Stimulated activated CD4-positive, alpha-beta T cell treated with anti-CD3 and anti-CD28 coated beads, Interleukin-1b, Interleukin-23, amount 100 ng/mL, for 1 hour (primary cell): ENCODE results near the gene CAPN2.
A peak's percentile ranks its signal among the peaks of the same experiment; 100 is the strongest.

Experiments
- DNase-seq, 2 donors: peaks; one replicate each; pipeline ENCODE4 v3.0.0-alpha.2; 2020; ENCODE audit warnings: low read depth in 2 of 2

The CAPN2 gene

GRCh38 chr1:223712194-223712849 lies at the start of gene CAPN2:
Gene CAPN2 (plus strand): TSS chr1:223712539. CDS start chr1:223712641, 102 bp downstream.
- DNase-seq: peak in 1 of 2 donors; percentile 24

- no peak for DNase-seq
Observed at GRCh38 chr1:223662943-223663342, 49.4 kb upstream of the CAPN2 start.

- DNase-seq: no peak
Observed at GRCh38 chr1:223664106-223664505, 48.2 kb upstream of the CAPN2 start.

- no peak for DNase-seq
Observed at GRCh38 chr1:223665592-223666312, 46.6 kb upstream of the CAPN2 start, which contains the start of gene CAPN8. Gene CAPN8 (minus strand): TSS chr1:223665701. CDS start chr1:223665646, 55 bp downstream.

GRCh38 chr1:223667484-223668182 lies 44.7 kb upstream of the CAPN2 start:
- DNase-seq: no peak

GRCh38 chr1:223669003-223669795 lies 43.1 kb upstream of the CAPN2 start:
- DNase-seq: no peak

- DNase-seq: no peak
Observed at GRCh38 chr1:223670458-223671159, 41.7 kb upstream of the CAPN2 start.

- no peak for DNase-seq
Observed at GRCh38 chr1:223674119-223674890, 38.0 kb upstream of the CAPN2 start.

GRCh38 chr1:223678841-223679240 lies 33.5 kb upstream of the CAPN2 start:
- DNase-seq: no peak

- DNase-seq: no peak
Observed at GRCh38 chr1:223680188-223680587, 32.2 kb upstream of the CAPN2 start.

GRCh38 chr1:223682502-223682901 lies 29.8 kb upstream of the CAPN2 start:
- DNase-seq: no peak

GRCh38 chr1:223683586-223684487 lies 28.5 kb upstream of the CAPN2 start:
- DNase-seq: peak in 1 of 2 donors; percentile 19

GRCh38 chr1:223684488-223684792 lies 27.9 kb upstream of the CAPN2 start:
- no peak for DNase-seq

GRCh38 chr1:223691121-223691520 lies 21.2 kb upstream of the CAPN2 start:
- DNase-seq: no peak

GRCh38 chr1:223695014-223695548 lies 17.3 kb upstream of the CAPN2 start:
- no peak for DNase-seq

- no peak for DNase-seq
Observed at GRCh38 chr1:223695941-223696340, 16.4 kb upstream of the CAPN2 start.

GRCh38 chr1:223700388-223700918 lies 11.9 kb upstream of the CAPN2 start:
- no peak for DNase-seq

GRCh38 chr1:223700942-223701637 lies 11.2 kb upstream of the CAPN2 start:
- DNase-seq: no peak
